Neural progenitor cell (in vitro differentiated cells): Measurements from ENCODE around the gene GFOD1.

Experiments
- EZH2 ChIP-seq: fragments of 200-600 bp; sonication (generic); IDR thresholded peaks from 2 replicates; pipeline ENCODE4 v1.6.1; 2017; ENCODE audit warnings: antibody characterized with exemption, mild to moderate bottlenecking, moderate library complexity
- EZH2phosphoT487 ChIP-seq: fragments of 200-600 bp; sonication (generic); IDR thresholded peaks from 2 replicates; pipeline ENCODE4 v1.6.1; 2017; ENCODE audit warnings: antibody characterized with exemption
- TF ChIP-seq, protein P1 (sequence below): fragments of 200-600 bp; sonication (generic); IDR thresholded peaks from 2 replicates; pipeline ENCODE4 v1.5.1; 2017; ENCODE audit warnings: antibody characterized with exemption, mild to moderate bottlenecking

DNA sequence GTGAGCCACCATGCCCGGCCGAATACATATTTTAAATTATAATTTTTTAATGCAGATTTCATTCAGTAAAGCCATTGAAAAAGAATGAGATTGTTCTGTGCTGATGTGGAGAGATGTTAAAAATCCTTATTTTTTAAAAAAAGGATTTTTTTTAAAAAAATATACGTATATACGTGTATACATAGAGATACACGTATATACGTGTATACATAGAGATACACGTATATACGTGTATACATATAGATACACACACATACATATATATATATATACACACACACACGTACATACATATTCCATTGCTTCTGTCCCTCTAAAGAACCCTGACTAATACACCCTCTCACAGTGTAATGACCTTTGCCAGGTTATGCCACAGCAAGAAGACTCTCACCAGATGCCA is 135.2 kb downstream of the GFOD1 start:
- TF ChIP-seq EZH2 (no peak), EZH2phosphoT487 (no peak)
- TF ChIP-seq, protein P1, sequence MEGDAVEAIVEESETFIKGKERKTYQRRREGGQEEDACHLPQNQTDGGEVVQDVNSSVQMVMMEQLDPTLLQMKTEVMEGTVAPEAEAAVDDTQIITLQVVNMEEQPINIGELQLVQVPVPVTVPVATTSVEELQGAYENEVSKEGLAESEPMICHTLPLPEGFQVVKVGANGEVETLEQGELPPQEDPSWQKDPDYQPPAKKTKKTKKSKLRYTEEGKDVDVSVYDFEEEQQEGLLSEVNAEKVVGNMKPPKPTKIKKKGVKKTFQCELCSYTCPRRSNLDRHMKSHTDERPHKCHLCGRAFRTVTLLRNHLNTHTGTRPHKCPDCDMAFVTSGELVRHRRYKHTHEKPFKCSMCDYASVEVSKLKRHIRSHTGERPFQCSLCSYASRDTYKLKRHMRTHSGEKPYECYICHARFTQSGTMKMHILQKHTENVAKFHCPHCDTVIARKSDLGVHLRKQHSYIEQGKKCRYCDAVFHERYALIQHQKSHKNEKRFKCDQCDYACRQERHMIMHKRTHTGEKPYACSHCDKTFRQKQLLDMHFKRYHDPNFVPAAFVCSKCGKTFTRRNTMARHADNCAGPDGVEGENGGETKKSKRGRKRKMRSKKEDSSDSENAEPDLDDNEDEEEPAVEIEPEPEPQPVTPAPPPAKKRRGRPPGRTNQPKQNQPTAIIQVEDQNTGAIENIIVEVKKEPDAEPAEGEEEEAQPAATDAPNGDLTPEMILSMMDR, result no peak
